Chondrocyte (in vitro differentiated cells): ENCODE results near the gene ELMO2. TPM values are rescaled to one million over a fixed set of nuclear protein-coding genes. Genes with fewer than 3 reads are reported as not detected.

Source experiments
- DNase-seq: peaks from one replicate; pipeline ENCODE4 v3.0.0; 2021; ENCODE audit warnings: mixed read lengths, low spot score
- H3K27ac Mint-ChIP-seq: one replicate; pipeline ENCODE4 v1.8.0; 2021; ENCODE audit warnings: mild to moderate bottlenecking, moderate library complexity, mixed read lengths; ENCODE audit not compliant: unreplicated experiment
- H3K27me3 Mint-ChIP-seq: 2 replicates; pipeline ENCODE4 v1.8.0; 2021; ENCODE audit warnings: low read depth, mixed read lengths
- H3K36me3 Mint-ChIP-seq: 2 replicates; pipeline ENCODE4 v1.8.0; 2021; ENCODE audit warnings: low read depth, mixed read lengths
- H3K4me1 Mint-ChIP-seq: 2 replicates; pipeline ENCODE4 v1.8.0; 2021; ENCODE audit warnings: low read depth, mild to moderate bottlenecking, mixed read lengths
- H3K4me3 Mint-ChIP-seq: one replicate; pipeline ENCODE4 v1.8.0; 2021; ENCODE audit warnings: mild to moderate bottlenecking, moderate library complexity, mixed read lengths; ENCODE audit not compliant: unreplicated experiment
- H3K9me3 Mint-ChIP-seq: 2 replicates; pipeline ENCODE4 v1.8.0; 2021; ENCODE audit warnings: low read depth, mixed read lengths
- CTCF ChIP-seq: fragments of 200-600 bp; sonication (generic); IDR thresholded peaks from 2 replicates; pipeline ENCODE4 v1.5.0; 2021; ENCODE audit warnings: antibody characterized with exemption, mild to moderate bottlenecking, moderate library complexity
- total RNA-seq: library from RNA; stranded (reverse); gene quantifications from 3 replicates; pipeline ENCODE4 v1.2.1, GENCODE V29; 2021

Gene ELMO2
- total RNA-seq, 1 donor from 2014 or later: 52.9 TPM

GRCh38 chr20:46423882-46424482, 17.6 kb upstream of the ELMO2 start:
- TF ChIP-seq CTCF: no peak
- H3K4me3 Mint-ChIP-seq: no peak overlapping the region
- H3K9me3 Mint-ChIP-seq: no peaks in the 10 kb centered on the region
- H3K36me3 Mint-ChIP-seq: no peaks in the 10 kb centered on the region
- H3K4me1 Mint-ChIP-seq: peaks cover 7% of the 10 kb centered on the region
- peaks cover 49% of the 10 kb centered on the region for H3K27me3 Mint-ChIP-seq
- no peak overlapping the region for H3K27ac Mint-ChIP-seq
- no peak for DNase-seq

- no peak for DNase-seq
- Mint-ChIP-seq H3K36me3 (no peaks in the 10 kb centered on the region), H3K4me1 (peaks cover 7% of the 10 kb centered on the region), H3K27me3 (peaks cover 49% of the 10 kb centered on the region), H3K9me3 (no peaks in the 10 kb centered on the region), H3K4me3 (no peak overlapping the region), H3K27ac (no peak overlapping the region)
- no peak for TF ChIP-seq CTCF
Observed at GRCh38 chr20:46423342-46423741, 16.9 kb upstream of the ELMO2 start.

GRCh38 chr20:46420878-46421277, 14.5 kb upstream of the ELMO2 start:
- Mint-ChIP-seq H3K27ac (no peak overlapping the region), H3K36me3 (peaks cover 3% of the 10 kb centered on the region), H3K4me3 (no peak overlapping the region), H3K27me3 (peaks cover 43% of the 10 kb centered on the region), H3K9me3 (peaks cover 7% of the 10 kb centered on the region), H3K4me1 (peaks cover 7% of the 10 kb centered on the region)
- DNase-seq: no peak
- TF ChIP-seq CTCF: no peak

- Mint-ChIP-seq H3K27me3 (peaks cover 46% of the 10 kb centered on the region), H3K9me3 (peaks cover 7% of the 10 kb centered on the region), H3K36me3 (peaks cover 3% of the 10 kb centered on the region), H3K4me3 (no peak overlapping the region), H3K4me1 (peaks cover 7% of the 10 kb centered on the region), H3K27ac (no peak overlapping the region)
- TF ChIP-seq CTCF: no peak
- no peak for DNase-seq
Observed at GRCh38 chr20:46419882-46420281, 13.5 kb upstream of the ELMO2 start.

- no peak for TF ChIP-seq CTCF
- Mint-ChIP-seq H3K4me1 (peaks cover 7% of the 10 kb centered on the region), H3K36me3 (peaks cover 5% of the 10 kb centered on the region), H3K4me3 (no peak overlapping the region), H3K27ac (no peak overlapping the region), H3K9me3 (peaks cover 7% of the 10 kb centered on the region), H3K27me3 (peaks cover 42% of the 10 kb centered on the region)
- no peak for DNase-seq
Observed at GRCh38 chr20:46416839-46417238, 10.4 kb upstream of the ELMO2 start.
